Measurements from ENCODE around the gene DNAH14.

DNA sequence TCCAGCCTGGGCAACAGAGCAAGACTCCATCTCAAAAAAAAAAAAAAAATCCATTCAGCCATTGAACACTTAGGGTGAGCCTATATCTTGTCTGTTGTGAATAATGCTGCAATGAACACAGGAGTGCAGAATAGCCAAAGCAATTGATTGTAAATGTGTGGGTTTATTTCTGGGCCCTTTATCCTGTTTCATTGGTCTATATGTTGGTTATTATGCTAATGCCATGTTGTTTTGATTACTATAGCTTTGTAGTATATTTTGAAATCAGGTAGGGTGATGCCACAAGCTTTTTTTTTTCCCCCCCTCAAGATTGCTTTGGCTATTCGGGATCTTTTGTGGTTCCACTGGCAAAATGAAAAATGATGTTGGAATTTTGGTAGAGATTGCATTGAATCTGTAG, 330.8 kb downstream of the DNAH14 start:
- TF ChIP-seq, protein P1, sequence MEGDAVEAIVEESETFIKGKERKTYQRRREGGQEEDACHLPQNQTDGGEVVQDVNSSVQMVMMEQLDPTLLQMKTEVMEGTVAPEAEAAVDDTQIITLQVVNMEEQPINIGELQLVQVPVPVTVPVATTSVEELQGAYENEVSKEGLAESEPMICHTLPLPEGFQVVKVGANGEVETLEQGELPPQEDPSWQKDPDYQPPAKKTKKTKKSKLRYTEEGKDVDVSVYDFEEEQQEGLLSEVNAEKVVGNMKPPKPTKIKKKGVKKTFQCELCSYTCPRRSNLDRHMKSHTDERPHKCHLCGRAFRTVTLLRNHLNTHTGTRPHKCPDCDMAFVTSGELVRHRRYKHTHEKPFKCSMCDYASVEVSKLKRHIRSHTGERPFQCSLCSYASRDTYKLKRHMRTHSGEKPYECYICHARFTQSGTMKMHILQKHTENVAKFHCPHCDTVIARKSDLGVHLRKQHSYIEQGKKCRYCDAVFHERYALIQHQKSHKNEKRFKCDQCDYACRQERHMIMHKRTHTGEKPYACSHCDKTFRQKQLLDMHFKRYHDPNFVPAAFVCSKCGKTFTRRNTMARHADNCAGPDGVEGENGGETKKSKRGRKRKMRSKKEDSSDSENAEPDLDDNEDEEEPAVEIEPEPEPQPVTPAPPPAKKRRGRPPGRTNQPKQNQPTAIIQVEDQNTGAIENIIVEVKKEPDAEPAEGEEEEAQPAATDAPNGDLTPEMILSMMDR (IDR thresholded peaks at IDR 0.05), result no peak
- no peak for TF ChIP-seq EZH2 (IDR thresholded peaks at IDR 0.05; ENCODE audit: borderline replicate concordance, insufficient read depth, low read depth, low read length, poor library complexity, severe bottlenecking)

Data from B cell (primary cell).